HG03108 (cell line): ENCODE measurements around the gene HOXC13.

Experiments used
- ATAC-seq: cut with Tn5 transposase; IDR thresholded peaks from one replicate; pipeline ENCODE4 v1.9.1; 2021; ENCODE audit warnings: moderate library complexity; ENCODE audit not compliant: unreplicated experiment

Gene HOXC13

GRCh38 chr12:53992377-53992889 lies 53.8 kb downstream of the HOXC13 start:
- no peak for ATAC-seq

DNA sequence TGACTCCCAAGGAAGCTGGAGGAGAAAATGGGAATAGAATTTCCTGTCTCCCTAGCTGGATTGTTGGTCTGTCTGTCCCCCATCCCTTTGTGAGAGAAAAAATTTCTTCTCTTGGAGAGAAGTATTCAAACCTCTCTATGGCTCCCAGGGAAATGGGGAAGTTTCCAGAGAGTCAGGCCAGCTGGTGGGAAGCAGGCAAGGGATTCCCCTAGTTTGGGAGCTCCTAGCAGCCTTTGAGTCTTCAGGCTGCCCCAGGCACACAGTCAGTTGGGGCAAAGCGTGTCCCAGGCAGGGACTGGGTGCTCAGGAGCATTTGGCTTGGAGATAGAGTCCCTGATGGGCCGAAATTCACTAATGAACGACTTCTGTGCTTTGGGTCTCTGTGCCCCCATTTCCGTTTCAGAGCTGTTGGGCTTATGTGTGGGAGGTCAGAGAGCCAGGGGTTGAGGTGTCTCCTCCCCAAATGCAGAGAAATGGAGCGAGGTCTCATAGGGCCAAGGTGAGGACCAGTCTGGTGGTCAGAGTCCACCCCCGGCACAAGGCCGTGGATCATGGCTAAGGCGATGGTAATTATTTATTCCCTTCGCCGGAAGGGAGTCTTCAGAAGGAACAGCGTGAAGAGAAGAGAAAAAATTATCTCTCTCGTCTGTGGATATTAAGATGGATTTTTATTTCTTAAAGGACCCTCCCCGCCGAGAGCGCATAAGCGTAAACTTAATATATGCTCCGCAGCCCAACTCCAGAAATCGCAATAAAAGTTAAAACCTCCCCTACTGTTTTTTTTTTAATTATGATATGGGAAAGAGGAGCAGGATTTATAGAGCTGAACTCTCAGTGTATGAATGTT lies 54.8 kb downstream of the HOXC13 start:
- no peak for ATAC-seq

GRCh38 chr12:53994009-53994263 lies 55.3 kb downstream of the HOXC13 start:
- no peak for ATAC-seq

GRCh38 chr12:53994264-53995001 lies 55.8 kb downstream of the HOXC13 start:
- ATAC-seq: no peak

GRCh38 chr12:53995002-53995377 lies 56.4 kb downstream of the HOXC13 start:
- no peak for ATAC-seq

DNA sequence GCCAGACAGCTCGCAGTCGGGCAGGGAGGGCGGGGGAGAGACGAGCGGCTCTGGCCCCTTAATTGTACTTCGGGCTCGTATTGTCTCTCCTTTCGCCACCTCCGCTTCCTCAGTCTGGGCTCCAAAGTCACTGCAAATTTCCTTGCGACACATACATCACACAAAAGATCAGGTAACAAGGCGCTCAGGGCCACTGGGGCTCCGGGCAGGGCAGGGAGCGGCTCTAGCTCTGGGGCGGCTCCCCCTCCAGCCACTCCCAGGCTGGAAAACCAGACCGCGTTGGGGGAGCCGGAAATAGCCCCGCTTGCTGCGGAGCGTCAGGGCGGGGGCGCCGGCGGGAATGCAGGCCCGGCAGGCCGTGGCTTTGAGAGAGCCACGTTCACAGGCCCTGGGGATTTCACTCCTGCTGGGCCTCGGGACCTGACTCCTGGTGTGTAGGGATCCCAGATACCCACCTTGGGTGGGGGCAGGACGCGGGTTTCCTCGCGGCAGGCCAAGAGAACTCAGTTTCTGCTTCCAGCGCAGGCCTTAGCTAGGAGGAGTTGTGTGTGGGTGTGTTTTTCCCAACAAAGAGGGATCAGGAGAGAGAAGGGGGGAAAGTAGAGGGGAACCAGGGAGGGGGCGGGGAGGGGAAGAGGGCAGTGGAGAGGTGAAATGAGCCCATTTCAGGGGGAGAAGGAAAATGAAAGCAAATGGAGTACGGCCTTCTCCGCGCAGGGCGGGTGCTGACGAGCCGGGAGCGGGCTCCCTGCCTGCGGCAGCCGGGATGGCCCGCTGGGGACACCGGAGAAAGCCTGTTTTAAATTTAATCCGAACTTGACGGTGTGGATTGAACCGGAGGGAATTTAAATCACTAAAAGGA lies 57.0 kb downstream of the HOXC13 start:
- no peak for ATAC-seq
